ENCODE results near the gene ZNF333. TPM values are rescaled to one million over a fixed set of nuclear protein-coding genes. Genes with fewer than 3 reads are reported as not detected.
"Not testable (repeated sequence)": the region's sequence is repeated elsewhere in the genome, so short reads cannot be mapped to it uniquely, and the experiment has no call there.

The ZNF333 gene
- total RNA-seq, 1 donor from 2014 or later = 6.5 TPM

DNA sequence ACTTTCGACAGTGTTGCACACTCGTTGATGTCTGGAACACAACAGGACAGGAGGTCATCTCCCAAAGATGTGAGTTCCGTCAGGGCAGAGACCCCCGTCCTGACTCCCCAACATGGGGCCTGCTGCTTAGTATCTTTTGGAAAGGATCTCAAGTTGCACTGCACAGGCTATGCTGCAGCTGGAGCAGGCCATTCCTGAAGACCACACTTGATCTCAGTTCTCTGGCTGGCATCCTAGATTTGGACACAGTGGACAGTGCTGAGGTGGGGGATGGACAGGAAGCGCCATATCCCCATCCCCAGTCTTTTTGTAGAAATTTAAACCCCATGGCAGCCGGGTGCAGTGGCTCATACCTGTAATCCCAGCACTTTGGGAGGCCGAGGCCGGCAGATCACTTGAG, 82.6 kb downstream of the ZNF333 start:
- Histone ChIP-seq H3K4me3 (no peak overlapping the region), H3K36me3 (no peaks in the 10 kb centered on the region), H3K4me1 (peaks cover 9% of the 10 kb centered on the region), H3K27me3 (ENCODE audit: low read depth) (peaks cover 70% of the 10 kb centered on the region), H3K9me3 (replicated peaks) (no peaks in the 10 kb centered on the region), H3K27ac (replicated peaks) (no peak overlapping the region)
- intact Hi-C loops (cut with micrococcal nuclease) = no loop called here
- DNase-seq = no peak
- TF ChIP-seq, protein P1, sequence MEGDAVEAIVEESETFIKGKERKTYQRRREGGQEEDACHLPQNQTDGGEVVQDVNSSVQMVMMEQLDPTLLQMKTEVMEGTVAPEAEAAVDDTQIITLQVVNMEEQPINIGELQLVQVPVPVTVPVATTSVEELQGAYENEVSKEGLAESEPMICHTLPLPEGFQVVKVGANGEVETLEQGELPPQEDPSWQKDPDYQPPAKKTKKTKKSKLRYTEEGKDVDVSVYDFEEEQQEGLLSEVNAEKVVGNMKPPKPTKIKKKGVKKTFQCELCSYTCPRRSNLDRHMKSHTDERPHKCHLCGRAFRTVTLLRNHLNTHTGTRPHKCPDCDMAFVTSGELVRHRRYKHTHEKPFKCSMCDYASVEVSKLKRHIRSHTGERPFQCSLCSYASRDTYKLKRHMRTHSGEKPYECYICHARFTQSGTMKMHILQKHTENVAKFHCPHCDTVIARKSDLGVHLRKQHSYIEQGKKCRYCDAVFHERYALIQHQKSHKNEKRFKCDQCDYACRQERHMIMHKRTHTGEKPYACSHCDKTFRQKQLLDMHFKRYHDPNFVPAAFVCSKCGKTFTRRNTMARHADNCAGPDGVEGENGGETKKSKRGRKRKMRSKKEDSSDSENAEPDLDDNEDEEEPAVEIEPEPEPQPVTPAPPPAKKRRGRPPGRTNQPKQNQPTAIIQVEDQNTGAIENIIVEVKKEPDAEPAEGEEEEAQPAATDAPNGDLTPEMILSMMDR (IDR thresholded peaks at IDR 0.05; ENCODE audit: borderline replicate concordance) = no peak

DNA sequence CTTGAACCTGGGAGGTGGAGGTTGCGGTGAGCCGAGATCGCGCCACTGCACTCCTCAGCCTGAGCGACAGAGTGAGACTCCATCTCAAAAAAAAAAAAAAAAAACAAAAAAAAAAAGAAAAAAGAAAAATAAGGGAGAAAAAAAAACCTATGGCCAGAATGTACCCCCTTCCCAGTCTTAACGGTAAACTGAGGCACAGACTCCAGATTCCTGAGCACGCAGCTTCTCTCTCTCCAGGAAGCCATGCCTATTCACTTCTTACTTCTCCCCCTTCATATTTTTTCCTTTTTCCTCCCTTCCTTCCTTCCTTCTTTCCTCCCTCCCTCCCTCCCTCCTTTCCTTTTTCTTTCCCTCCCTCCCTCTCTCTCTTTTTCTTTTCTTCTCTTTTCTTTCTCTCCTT, 83.1 kb downstream of the ZNF333 start:
- Histone ChIP-seq H3K27me3 (ENCODE audit: low read depth) (peaks cover 70% of the 10 kb centered on the region), H3K27ac (replicated peaks) (no peak overlapping the region), H3K9me3 (replicated peaks) (no peaks in the 10 kb centered on the region), H3K4me1 (peaks cover 9% of the 10 kb centered on the region), H3K4me3 (no peak overlapping the region), H3K36me3 (no peaks in the 10 kb centered on the region)
- TF ChIP-seq, protein P1 (IDR thresholded peaks at IDR 0.05; ENCODE audit: borderline replicate concordance) = no peak
- no peak for DNase-seq
- intact Hi-C loops (cut with micrococcal nuclease) = no loop called here

DNA sequence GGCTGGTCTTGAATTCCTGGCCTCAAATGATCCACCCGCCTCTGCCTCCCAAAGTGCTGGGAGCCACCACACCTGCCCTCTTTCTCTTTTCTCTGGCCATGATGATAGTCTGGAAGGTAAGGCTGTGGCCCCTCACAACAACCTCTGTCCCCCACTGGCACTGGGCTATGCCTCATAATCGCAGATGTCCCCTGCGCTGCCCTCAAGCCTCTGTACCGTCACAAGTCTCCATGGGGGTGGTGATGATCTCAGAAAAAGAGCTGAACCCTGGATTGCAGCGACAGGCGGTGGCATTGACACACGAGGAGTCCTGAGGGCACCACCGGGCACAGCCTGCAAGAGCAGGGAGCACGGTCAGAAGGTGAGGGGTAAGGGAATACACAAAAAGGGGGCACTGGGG, 83.9 kb downstream of the ZNF333 start:
- H3K4me1 ChIP-seq; intact Hi-C loops (cut with micrococcal nuclease); H3K4me3 ChIP-seq; H3K9me3 ChIP-seq (replicated peaks); DNase-seq; H3K36me3 ChIP-seq; H3K27ac ChIP-seq (replicated peaks): not testable (repeated sequence)
- peaks cover 67% of the 10 kb centered on the region for H3K27me3 ChIP-seq (ENCODE audit: low read depth)

DNA sequence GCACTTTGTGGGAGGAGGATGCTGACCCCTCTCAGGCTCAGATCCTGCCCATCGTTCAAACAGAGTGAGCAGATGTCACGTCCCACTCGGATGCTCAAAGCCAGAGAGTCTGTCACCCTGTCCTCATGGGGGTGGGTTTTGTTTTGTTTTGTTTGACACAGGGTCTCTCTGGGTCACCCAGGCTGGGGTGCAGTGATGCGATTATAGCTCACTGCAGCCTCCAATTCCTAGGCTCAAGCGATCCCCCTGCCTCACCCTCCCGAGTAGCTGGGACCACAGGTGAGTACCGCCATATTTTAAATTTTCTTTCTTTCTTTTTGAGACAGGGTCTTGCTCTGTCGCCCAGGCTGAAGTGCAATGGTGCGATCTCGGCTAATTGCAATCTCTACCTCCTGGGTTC, 84.5 kb downstream of the ZNF333 start:
- no peaks in the 10 kb centered on the region for H3K9me3 ChIP-seq (replicated peaks)
- peaks cover 69% of the 10 kb centered on the region for H3K27me3 ChIP-seq (ENCODE audit: low read depth)
- intact Hi-C loops (cut with micrococcal nuclease) = no loop called here
- TF ChIP-seq, protein P1 (IDR thresholded peaks at IDR 0.05; ENCODE audit: borderline replicate concordance) = no peak
- no peak for DNase-seq
- H3K36me3 ChIP-seq = no peaks in the 10 kb centered on the region
- H3K27ac ChIP-seq (replicated peaks) = no peak overlapping the region
- H3K4me3 ChIP-seq = no peak overlapping the region
- H3K4me1 ChIP-seq = peaks cover 9% of the 10 kb centered on the region

DNA sequence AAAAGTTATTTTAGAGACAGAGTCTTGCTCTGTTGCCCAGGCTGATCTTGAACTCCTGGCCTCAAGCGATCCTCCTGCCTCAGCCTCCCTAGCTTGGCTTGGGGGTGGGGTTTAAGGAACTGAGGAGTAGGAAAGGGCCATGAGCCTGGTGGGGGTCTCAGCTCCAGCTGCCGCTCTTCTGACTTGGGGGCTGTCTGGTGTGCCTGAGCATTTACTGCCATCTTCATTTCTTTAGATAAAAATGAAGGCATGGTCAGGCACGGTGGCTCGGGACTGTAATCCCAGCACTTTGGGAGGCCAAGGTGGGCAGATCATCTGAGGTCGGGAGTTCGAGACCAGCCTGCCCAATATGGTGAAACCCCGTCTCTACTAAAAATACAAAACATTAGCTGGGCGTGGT, 85.5 kb downstream of the ZNF333 start:
- DNase-seq; H3K4me1 ChIP-seq; H3K27ac ChIP-seq (replicated peaks); H3K9me3 ChIP-seq (replicated peaks); H3K36me3 ChIP-seq; intact Hi-C loops (cut with micrococcal nuclease): not testable (repeated sequence)
- peaks cover 73% of the 10 kb centered on the region for H3K27me3 ChIP-seq (ENCODE audit: low read depth)
- peak overlapping the region; percentile 48 for H3K4me3 ChIP-seq

DNA sequence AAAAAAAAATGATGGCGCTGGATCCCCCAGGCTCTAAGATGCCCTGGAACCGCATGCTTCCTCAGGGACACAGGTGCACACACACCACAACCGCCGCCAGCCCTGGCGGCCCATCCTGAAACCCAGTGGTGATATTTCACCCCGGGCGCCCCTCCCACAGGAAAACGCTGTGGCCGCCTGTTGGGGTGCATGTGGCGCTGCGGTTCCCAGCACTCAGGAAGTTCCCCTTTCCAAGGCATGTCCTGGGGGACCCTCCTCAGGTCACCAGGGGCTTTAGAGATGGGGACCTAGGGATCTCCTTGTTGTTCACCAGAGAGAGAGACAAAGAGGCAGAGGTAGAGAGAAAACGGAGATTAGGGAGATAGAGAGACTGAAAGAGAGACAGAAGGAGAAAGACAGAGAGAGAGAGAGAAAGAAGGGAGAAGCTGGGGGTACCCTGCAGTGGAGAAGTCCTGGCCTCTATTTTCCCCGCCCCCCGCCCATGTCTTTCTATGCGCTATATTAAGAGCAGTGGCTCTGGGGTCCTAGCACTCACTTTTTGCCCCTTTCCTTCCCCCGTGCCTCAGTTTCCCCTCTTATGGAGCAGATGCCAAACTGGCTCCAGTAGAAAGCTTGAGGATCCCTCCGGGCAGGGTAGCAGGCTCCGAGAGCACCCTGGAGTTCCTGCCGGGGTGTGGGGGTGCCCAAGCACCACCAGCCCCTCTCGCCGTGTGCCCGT, 86.2 kb downstream of the ZNF333 start:
- peak overlapping the region; percentile 48 for H3K4me3 ChIP-seq
- peak; percentile 25 for DNase-seq

DNA sequence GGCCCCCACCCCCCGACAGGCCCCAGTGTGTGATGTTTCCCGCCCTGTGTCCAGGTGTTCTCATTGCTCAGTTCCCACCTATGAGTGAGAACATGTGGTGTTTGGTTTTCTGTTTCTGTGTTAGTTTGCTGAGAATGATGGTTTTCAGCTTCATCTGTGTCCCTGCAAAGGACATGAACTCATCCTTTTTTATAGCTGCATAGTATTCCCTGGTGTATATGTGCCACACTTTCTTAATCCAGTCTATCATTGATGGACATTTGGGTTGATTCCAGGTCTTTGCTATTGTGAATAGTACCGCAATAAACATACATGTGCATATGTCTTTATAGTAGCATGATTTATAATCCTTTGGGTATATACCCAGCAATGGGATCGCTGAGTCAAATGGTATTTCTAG, 87.8 kb downstream of the ZNF333 start:
- H3K4me1 ChIP-seq; H3K27ac ChIP-seq (replicated peaks); H3K36me3 ChIP-seq; intact Hi-C loops (cut with micrococcal nuclease); DNase-seq; H3K4me3 ChIP-seq; H3K9me3 ChIP-seq (replicated peaks): not testable (repeated sequence)
- H3K27me3 ChIP-seq (ENCODE audit: low read depth) = peaks cover 79% of the 10 kb centered on the region

More for the DNA sequence above, 86.2 kb downstream of the ZNF333 start:
- H3K4me1 ChIP-seq = peaks cover 9% of the 10 kb centered on the region
- no peaks in the 10 kb centered on the region for H3K9me3 ChIP-seq (replicated peaks)
- H3K36me3 ChIP-seq = no peaks in the 10 kb centered on the region
- TF ChIP-seq, protein P1 (IDR thresholded peaks at IDR 0.05; ENCODE audit: borderline replicate concordance) = no peak
- H3K27me3 ChIP-seq (ENCODE audit: low read depth) = peaks cover 76% of the 10 kb centered on the region
- intact Hi-C loops (cut with micrococcal nuclease) = no loop called here
- H3K27ac ChIP-seq (replicated peaks) = no peak overlapping the region

DNA sequence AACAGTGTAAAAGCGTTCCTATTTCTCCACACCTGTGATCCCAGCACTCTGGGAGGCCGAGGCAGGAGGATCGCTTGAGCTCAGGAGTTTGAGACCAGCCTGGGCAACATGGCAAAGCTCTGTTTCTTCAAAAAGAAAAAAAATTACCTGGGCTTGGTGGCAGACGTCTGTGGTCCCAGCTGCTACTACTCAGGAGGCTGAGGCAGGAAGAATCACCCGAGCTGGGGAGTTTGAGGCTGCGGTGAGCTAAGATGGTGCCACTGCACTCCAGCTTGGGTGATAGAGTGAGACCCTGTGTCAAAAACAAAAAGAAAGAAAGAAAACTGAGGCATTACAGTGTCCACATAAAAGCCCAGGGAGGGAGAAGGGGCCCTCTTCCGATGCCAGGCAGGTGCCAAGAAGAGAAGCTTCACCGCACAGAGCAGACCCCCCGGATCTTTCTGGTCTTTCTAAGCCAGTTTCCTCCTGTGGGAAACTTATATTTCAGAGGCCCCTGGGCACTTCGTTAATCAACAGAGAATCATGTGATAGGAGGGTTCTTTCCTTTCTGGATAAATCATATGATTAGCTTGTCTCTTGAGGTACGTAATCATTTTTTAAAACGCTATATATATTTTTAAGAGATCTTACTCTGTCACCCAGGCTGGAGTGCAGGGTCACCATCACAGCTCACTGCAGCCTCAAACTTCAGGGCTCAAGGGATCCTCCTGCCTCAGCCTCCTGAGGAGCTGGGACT, 88.4 kb downstream of the ZNF333 start, which contains the start of gene ADGRE2:
Gene ADGRE2 (minus strand): TSS at position 451 of the 736 bp plus-strand sequence. CDS start 1,804 bp downstream, outside the sequence.
- DNase-seq; H3K9me3 ChIP-seq (replicated peaks); H3K4me1 ChIP-seq; intact Hi-C loops (cut with micrococcal nuclease); H3K27ac ChIP-seq (replicated peaks); H3K36me3 ChIP-seq; H3K4me3 ChIP-seq: not testable (repeated sequence)
- H3K27me3 ChIP-seq (ENCODE audit: low read depth) = peaks cover 84% of the 10 kb centered on the region
